HepG2 (cell line): ENCODE results near the gene DISP2. TPM values are rescaled to one million over a fixed set of nuclear protein-coding genes. Genes with fewer than 3 reads are reported as not detected.

ENCODE experiments used
- HDAC6 ChIP-seq: fragments of 200-600 bp; sonication (generic); IDR thresholded peaks from 2 replicates; pipeline ENCODE4 v1.7.0; 2017; ENCODE audit warnings: mild to moderate bottlenecking, antibody characterized with exemption, low read length, low read depth
- ZNF326 ChIP-seq: sonication (generic); formaldehyde crosslinking; IDR thresholded peaks from 2 replicates; pipeline ENCODE4 v1.4.0; 2020; ENCODE audit warnings: missing genetic modification reagents, borderline replicate concordance
- ZNF337 ChIP-seq: sonication (generic); formaldehyde crosslinking; IDR thresholded peaks from 2 replicates; pipeline ENCODE4 v1.5.1; 2020; ENCODE audit warnings: missing genetic modification reagents, low read depth, mild to moderate bottlenecking, borderline replicate concordance
- polyA plus RNA-seq, 8 experiments: library from polyadenylated mRNA; depleted of rRNA in 3 of 8; stranded (reverse) in 7 of 8; unstranded in 1 of 8; fragments of >200 nt; fragmentation: Illumina TruSeq in 4 of 8; extraction: Trizol in 4 of 8; gene quantifications; 2 replicates each; pipeline versions ENCODE4 v1.2.1 to v1.2.3, GENCODE V29; 2011 to 2016; ENCODE audit warnings: low read depth in 4 of 8, missing spikeins in 1 of 8, mixed read lengths in 1 of 8; ENCODE audit not compliant: insufficient read depth in 1 of 8
- total RNA-seq, 5 experiments: library from RNA; depleted of rRNA; stranded (reverse); fragments of >200 nt; fragmentation: Illumina TruSeq; extraction: Trizol; gene quantifications; 2 replicates each; pipeline ENCODE4 v1.2.3, GENCODE V29; 2016; ENCODE audit warnings: low read depth in 1 of 5
- TF ChIP-seq, protein P1 (sequence below): IDR thresholded peaks from 2 replicates; pipeline ENCODE4 v1.4.0; 2020; ENCODE audit warnings: mild to moderate bottlenecking, missing genetic modification reagents
- TF ChIP-seq, protein P2 (sequence below): sonication (generic); formaldehyde crosslinking; IDR thresholded peaks from 2 replicates; pipeline ENCODE4 v1.5.0; 2020; ENCODE audit warnings: missing genetic modification reagents
- TF ChIP-seq, protein P3 (sequence below): sonication (generic); formaldehyde crosslinking; IDR thresholded peaks from 2 replicates; pipeline ENCODE4 v1.4.0; 2020; ENCODE audit warnings: mild to moderate bottlenecking, missing genetic modification reagents
- TF ChIP-seq, protein P4 (sequence below): sonication (generic); formaldehyde crosslinking; IDR thresholded peaks from 2 replicates; pipeline ENCODE4 v1.4.0; 2020; ENCODE audit warnings: missing genetic modification reagents, borderline replicate concordance
- TF ChIP-seq, protein P5 (sequence below): IDR thresholded peaks from 2 replicates; pipeline ENCODE4 v1.6.1; 2018; ENCODE audit warnings: missing genetic modification reagents

DISP2 gene
- total and polyA plus RNA-seq, 2 of the 13 experiments (the other 11 are each of a cell fraction or from before 2014, with no cell fraction given), result 0.09 to 0.32 TPM

DNA sequence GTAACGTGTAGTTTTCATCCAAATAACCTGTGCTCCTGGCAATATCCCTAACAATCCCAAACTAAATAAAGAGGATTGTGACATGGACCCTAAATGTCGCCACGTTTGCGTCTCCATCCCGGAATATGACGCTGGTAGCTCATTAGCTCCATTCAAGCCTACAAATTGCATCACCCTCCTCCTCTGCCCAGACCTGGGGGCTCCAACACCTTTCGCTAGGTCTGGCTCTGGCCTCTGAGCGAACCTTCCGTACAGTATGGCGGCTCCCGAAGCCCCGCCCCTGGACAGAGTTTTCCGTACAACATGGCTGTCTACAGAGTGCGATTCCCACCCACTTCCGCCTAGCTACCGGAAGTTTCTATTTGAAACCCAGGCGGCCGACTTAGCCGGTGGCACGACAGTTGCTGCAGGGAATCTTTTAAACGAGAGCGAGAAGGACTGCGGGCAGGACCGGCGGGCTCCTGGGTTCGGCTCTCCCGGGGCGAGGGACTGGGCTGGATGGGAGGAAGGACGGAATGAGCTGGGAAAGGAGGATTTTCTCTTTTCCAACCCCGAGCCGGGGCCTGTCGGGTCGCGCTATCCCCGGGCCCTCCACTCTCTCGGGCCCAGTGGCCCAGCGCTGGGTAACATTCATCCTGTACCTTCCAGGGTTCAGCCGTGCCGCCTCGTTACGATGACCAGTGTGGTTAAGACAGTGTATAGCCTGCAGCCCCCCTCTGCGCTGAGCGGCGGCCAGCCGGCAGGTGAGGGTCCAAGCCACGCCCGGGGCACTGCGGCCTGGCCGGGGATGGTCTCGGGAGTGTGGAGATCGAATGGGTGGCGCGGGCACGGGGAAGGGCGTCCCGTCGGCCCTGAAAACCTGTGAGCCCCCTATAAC is 24.8 kb downstream of the DISP2 start, which contains the start of gene KNSTRN (continued):
- TF ChIP-seq HDAC6 (no peak), ZNF326 (CRISPR knock-in tag) (no peak), ZNF337 (CRISPR knock-in tag) (no peak)
- TF ChIP-seq, protein P1, sequence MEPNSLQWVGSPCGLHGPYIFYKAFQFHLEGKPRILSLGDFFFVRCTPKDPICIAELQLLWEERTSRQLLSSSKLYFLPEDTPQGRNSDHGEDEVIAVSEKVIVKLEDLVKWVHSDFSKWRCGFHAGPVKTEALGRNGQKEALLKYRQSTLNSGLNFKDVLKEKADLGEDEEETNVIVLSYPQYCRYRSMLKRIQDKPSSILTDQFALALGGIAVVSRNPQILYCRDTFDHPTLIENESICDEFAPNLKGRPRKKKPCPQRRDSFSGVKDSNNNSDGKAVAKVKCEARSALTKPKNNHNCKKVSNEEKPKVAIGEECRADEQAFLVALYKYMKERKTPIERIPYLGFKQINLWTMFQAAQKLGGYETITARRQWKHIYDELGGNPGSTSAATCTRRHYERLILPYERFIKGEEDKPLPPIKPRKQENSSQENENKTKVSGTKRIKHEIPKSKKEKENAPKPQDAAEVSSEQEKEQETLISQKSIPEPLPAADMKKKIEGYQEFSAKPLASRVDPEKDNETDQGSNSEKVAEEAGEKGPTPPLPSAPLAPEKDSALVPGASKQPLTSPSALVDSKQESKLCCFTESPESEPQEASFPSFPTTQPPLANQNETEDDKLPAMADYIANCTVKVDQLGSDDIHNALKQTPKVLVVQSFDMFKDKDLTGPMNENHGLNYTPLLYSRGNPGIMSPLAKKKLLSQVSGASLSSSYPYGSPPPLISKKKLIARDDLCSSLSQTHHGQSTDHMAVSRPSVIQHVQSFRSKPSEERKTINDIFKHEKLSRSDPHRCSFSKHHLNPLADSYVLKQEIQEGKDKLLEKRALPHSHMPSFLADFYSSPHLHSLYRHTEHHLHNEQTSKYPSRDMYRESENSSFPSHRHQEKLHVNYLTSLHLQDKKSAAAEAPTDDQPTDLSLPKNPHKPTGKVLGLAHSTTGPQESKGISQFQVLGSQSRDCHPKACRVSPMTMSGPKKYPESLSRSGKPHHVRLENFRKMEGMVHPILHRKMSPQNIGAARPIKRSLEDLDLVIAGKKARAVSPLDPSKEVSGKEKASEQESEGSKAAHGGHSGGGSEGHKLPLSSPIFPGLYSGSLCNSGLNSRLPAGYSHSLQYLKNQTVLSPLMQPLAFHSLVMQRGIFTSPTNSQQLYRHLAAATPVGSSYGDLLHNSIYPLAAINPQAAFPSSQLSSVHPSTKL (CRISPR knock-in tag), result 0 out of 2 replicates have a peak, but pooled peaks have one; percentile 10
- TF ChIP-seq, protein P2, sequence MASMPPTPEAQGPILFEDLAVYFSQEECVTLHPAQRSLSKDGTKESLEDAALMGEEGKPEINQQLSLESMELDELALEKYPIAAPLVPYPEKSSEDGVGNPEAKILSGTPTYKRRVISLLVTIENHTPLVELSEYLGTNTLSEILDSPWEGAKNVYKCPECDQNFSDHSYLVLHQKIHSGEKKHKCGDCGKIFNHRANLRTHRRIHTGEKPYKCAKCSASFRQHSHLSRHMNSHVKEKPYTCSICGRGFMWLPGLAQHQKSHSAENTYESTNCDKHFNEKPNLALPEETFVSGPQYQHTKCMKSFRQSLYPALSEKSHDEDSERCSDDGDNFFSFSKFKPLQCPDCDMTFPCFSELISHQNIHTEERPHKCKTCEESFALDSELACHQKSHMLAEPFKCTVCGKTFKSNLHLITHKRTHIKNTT (CRISPR knock-in tag), result no peak
- TF ChIP-seq, protein P3, sequence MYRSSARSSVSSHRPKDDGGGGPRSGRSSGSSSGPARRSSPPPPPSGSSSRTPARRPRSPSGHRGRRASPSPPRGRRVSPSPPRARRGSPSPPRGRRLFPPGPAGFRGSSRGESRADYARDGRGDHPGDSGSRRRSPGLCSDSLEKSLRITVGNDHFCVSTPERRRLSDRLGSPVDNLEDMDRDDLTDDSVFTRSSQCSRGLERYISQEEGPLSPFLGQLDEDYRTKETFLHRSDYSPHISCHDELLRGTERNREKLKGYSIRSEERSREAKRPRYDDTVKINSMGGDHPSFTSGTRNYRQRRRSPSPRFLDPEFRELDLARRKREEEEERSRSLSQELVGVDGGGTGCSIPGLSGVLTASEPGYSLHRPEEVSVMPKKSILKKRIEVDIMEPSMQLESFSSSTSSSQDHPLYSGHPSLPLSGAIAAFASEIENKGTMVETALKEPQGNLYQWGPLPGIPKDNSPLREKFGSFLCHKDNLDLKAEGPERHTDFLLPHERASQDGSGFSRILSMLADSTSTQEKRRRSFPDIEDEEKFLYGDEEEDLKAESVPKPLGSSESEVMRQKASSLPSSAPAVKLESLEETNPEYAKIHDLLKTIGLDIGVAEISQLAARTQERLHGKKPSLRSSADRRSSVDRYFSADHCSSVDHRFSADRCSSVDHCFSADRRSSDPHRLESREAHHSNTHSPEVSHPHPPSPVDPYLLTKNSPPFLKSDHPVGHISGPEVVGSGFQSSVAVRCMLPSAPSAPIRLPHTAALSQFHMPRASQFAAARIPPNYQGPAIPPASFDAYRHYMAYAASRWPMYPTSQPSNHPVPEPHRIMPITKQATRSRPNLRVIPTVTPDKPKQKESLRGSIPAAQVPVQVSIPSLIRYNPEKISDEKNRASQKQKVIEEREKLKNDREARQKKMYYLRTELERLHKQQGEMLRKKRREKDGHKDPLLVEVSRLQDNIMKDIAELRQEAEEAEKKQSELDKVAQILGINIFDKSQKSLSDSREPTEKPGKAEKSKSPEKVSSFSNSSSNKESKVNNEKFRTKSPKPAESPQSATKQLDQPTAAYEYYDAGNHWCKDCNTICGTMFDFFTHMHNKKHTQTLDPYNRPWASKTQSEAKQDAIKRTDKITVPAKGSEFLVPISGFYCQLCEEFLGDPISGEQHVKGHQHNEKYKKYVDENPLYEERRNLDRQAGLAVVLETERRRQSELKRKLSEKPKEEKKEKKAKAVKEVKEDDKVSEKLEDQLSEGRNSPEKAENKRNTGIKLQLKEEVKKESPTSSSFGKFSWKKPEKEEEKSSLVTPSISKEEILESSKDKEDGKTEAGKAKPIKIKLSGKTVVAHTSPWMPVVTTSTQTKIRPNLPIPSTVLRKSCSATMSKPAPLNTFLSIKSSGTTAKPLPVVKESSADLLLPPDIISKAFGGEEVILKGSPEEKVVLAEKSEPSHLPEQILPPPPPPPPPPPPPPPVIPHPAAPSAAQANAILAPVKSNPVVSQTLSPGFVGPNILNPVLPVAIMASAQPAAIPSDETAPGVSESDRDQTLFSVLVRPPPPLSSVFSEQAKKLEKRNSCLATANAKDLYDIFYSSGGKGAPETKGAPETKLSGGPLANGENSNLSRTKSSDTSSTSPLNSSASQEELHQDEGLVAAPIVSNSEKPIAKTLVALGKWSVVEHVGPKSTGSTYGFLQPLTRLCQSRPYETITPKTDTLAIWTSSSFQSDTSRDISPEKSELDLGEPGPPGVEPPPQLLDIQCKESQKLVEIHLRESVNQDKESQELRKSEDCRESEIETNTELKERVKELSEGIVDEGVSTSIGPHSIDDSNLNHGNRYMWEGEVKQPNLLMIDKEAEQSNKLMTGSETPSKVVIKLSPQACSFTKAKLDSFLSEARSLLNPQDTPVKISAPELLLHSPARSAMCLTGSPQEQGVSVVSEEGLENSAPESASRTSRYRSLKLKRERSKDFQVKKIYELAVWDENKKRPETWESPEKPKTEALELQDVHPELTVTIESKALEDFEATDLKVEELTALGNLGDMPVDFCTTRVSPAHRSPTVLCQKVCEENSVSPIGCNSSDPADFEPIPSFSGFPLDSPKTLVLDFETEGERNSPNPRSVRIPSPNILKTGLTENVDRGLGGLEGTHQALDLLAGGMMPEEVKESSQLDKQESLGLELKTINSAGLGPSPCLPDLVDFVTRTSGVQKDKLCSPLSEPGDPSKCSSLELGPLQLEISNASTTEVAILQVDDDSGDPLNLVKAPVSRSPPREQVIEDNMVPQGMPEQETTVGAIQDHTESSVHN (CRISPR knock-in tag), result no peak
- TF ChIP-seq, protein P4, sequence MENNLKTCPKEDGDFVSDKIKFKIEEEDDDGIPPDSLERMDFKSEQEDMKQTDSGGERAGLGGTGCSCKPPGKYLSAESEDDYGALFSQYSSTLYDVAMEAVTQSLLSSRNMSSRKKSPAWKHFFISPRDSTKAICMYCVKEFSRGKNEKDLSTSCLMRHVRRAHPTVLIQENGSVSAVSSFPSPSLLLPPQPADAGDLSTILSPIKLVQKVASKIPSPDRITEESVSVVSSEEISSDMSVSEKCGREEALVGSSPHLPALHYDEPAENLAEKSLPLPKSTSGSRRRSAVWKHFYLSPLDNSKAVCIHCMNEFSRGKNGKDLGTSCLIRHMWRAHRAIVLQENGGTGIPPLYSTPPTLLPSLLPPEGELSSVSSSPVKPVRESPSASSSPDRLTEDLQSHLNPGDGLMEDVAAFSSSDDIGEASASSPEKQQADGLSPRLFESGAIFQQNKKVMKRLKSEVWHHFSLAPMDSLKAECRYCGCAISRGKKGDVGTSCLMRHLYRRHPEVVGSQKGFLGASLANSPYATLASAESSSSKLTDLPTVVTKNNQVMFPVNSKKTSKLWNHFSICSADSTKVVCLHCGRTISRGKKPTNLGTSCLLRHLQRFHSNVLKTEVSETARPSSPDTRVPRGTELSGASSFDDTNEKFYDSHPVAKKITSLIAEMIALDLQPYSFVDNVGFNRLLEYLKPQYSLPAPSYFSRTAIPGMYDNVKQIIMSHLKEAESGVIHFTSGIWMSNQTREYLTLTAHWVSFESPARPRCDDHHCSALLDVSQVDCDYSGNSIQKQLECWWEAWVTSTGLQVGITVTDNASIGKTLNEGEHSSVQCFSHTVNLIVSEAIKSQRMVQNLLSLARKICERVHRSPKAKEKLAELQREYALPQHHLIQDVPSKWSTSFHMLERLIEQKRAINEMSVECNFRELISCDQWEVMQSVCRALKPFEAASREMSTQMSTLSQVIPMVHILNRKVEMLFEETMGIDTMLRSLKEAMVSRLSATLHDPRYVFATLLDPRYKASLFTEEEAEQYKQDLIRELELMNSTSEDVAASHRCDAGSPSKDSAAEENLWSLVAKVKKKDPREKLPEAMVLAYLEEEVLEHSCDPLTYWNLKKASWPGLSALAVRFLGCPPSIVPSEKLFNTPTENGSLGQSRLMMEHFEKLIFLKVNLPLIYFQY (CRISPR knock-in tag), result no peak
- TF ChIP-seq, protein P5, sequence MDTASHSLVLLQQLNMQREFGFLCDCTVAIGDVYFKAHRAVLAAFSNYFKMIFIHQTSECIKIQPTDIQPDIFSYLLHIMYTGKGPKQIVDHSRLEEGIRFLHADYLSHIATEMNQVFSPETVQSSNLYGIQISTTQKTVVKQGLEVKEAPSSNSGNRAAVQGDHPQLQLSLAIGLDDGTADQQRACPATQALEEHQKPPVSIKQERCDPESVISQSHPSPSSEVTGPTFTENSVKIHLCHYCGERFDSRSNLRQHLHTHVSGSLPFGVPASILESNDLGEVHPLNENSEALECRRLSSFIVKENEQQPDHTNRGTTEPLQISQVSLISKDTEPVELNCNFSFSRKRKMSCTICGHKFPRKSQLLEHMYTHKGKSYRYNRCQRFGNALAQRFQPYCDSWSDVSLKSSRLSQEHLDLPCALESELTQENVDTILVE (CRISPR knock-in tag), result no peak
